ENCODE measurements around the gene KLHL17. TPM values are rescaled to one million over a fixed set of nuclear protein-coding genes. Genes with fewer than 3 reads are reported as not detected.

Gene KLHL17
- total RNA-seq, 1 experiment from 2014 or later: 58.8 TPM

GRCh38 chr1:941015-941587 is 19.3 kb upstream of the KLHL17 start:
- TF ChIP-seq SIN3A (IDR thresholded peaks at IDR 0.05; ENCODE audit: borderline replicate concordance, insufficient read depth, low read depth, low read length) (no peak), POLR2AphosphoS5 (IDR thresholded peaks at IDR 0.05; ENCODE audit: low read depth, low read length) (no peak), REST (IDR thresholded peaks at IDR 0.05; ENCODE audit: insufficient read depth in 1 of 2, low read depth in 2 of 2, low read length in 1 of 2) (no peak), TCF7L2 (IDR thresholded peaks at IDR 0.05; ENCODE audit: low read depth, low read length) (no peak), CTCF (IDR thresholded peaks at IDR 0.05) (no peak)
- in situ Hi-C loops (cut with HindIII; ENCODE audit: low pct_unique_long_range_greater_than_20kb, low sequenced_read_pairs): no loop called here
- Histone ChIP-seq H3K36me3 (ENCODE audit: control insufficient read depth, insufficient read depth, low read length) (no peaks in the 10 kb centered on the region), H3K4me1 (ENCODE audit: control insufficient read depth, insufficient read depth, low read length) (peaks cover 71% of the 10 kb centered on the region), H3K9me3 (ENCODE audit: control insufficient read depth, insufficient read depth, low read depth, low read length) (no peaks in the 10 kb centered on the region), H3K4me3 (ENCODE audit: low read depth in 2 of 2, low read length in 2 of 2) (peak overlapping the region; percentile 40 to 57), H3K27me3 (ENCODE audit: control insufficient read depth, insufficient read depth, low read length) (no peaks in the 10 kb centered on the region), H3K27ac (ENCODE audit: low read length) (peak overlapping the region; percentile 87)
- intact Hi-C loops (cut with micrococcal nuclease; ENCODE audit: unreplicated experiment): loop anchor here (5.0 kb wide), 1 partner anchor 34 kb away; no protein-coding TSS in a partner anchor
- BruUV-seq (replicated peaks): no TSS peak
- CTCF ChIA-PET: interaction anchor here (0.6 kb wide), 1 partner anchor 232 kb away, joined by 4 read pairs; the partner anchor contains the start of gene TTLL10
- DNase-seq (ENCODE audit: low read depth, low spot score): no peak
- POLR2A ChIA-PET: interaction anchor here (1.0 kb wide), 1 partner anchor 11 kb away, joined by 3 read pairs; no protein-coding TSS in a partner anchor
- no peak; the same call in 1 of the 2 replicates for ATAC-seq

GRCh38 chr1:941588-942383 is 18.6 kb upstream of the KLHL17 start:
- POLR2A ChIA-PET: interaction anchor here (0.6 to 1.0 kb wide), 2 partner anchors 12 to 330 kb away, joined by 3 read pairs; no protein-coding TSS in a partner anchor
- peak overlapping the region; percentile 87 for H3K27ac ChIP-seq (ENCODE audit: low read length)
- intact Hi-C loops (cut with micrococcal nuclease; ENCODE audit: unreplicated experiment) (loop anchor here (5.0 kb wide), 1 partner anchor 34 kb away; no protein-coding TSS in a partner anchor), in situ Hi-C loops (cut with HindIII; ENCODE audit: low pct_unique_long_range_greater_than_20kb, low sequenced_read_pairs) (no loop called here)
- DNase-seq (ENCODE audit: low read depth, low spot score) (no peak), ATAC-seq (peak; percentile 52)
- CTCF ChIA-PET: interaction anchor here (0.6 kb wide), 2 partner anchors 232 to 1323 kb away, joined by 4 read pairs; partner anchors contain the start of gene TTLL10
- no peaks in the 10 kb centered on the region for H3K36me3 ChIP-seq (ENCODE audit: control insufficient read depth, insufficient read depth, low read length)
- BruUV-seq (replicated peaks): no TSS peak
- H3K9me3 ChIP-seq (ENCODE audit: control insufficient read depth, insufficient read depth, low read depth, low read length): no peaks in the 10 kb centered on the region
- no peaks in the 10 kb centered on the region for H3K27me3 ChIP-seq (ENCODE audit: control insufficient read depth, insufficient read depth, low read length)
- peaks cover 68% of the 10 kb centered on the region for H3K4me1 ChIP-seq (ENCODE audit: control insufficient read depth, insufficient read depth, low read length)
- H3K4me3 ChIP-seq (ENCODE audit: low read depth in 2 of 2, low read length in 2 of 2): peak overlapping the region; percentile 40 to 57
- TF ChIP-seq SIN3A (IDR thresholded peaks at IDR 0.05; ENCODE audit: borderline replicate concordance, insufficient read depth, low read depth, low read length): no peak
- no peak; the same call in 1 of the 2 replicates for TF ChIP-seq POLR2AphosphoS5 (IDR thresholded peaks at IDR 0.05; ENCODE audit: low read depth, low read length)
- peak; percentile 83 for TF ChIP-seq TCF7L2 (IDR thresholded peaks at IDR 0.05; ENCODE audit: low read depth, low read length)
- TF ChIP-seq REST (IDR thresholded peaks at IDR 0.05; ENCODE audit: insufficient read depth in 1 of 2, low read depth in 2 of 2, low read length in 1 of 2): no peak
